GM18951 (cell line): ENCODE results near the gene DDAH1.
"Not testable (repeated sequence)": the region's sequence is repeated elsewhere in the genome, so short reads cannot be mapped to it uniquely, and the experiment has no call there.

Experiments used
- POLR2A ChIP-seq: IDR thresholded peaks from 4 replicates; pipeline ENCODE4 v1.6.1; 2011; ENCODE audit warnings: mild to moderate bottlenecking; ENCODE audit not compliant: insufficient read length, insufficient read depth; ENCODE audit errors: extremely low read depth
- in situ Hi-C: fragments of 300-500 bp; cut with MboI; formaldehyde crosslinking; loops from one replicate; pipeline ENCODE4 v1.12.0; 2022; ENCODE audit warnings: low sequenced_read_pairs, mixed read lengths, inconsistent platforms; ENCODE audit not compliant: unreplicated experiment

DDAH1 gene

GRCh38 chr1:85465099-85465785 is at the start of gene DDAH1:
TSS of gene DDAH1 (minus strand) at chr1:85465159. CDS start at chr1:85465045, 114 bp downstream.
- in situ Hi-C loops: no loop called here
- no peak for TF ChIP-seq POLR2A

GRCh38 chr1:85513998-85514397 is 49.0 kb upstream of the DDAH1 start:
- in situ Hi-C loops: not testable (repeated sequence)

- TF ChIP-seq POLR2A: no peak
These were observed 39.5 kb upstream of the DDAH1 start for GRCh38 chr1:85504417-85504816.

GRCh38 chr1:85502625-85503083 is 37.7 kb upstream of the DDAH1 start:
- no peak for TF ChIP-seq POLR2A
- in situ Hi-C loops: no loop called here

More at GRCh38 chr1:85504417-85504816, 39.5 kb upstream of the DDAH1 start:
- in situ Hi-C loops: no loop called here

GRCh38 chr1:85502171-85502570 is 37.2 kb upstream of the DDAH1 start:
- in situ Hi-C loops: no loop called here
- TF ChIP-seq POLR2A: no peak

- no peak for TF ChIP-seq POLR2A
- in situ Hi-C loops: no loop called here
These were observed 36.5 kb upstream of the DDAH1 start for GRCh38 chr1:85501355-85501898.

- in situ Hi-C loops: no loop called here
- no peak for TF ChIP-seq POLR2A
These were observed 32.1 kb upstream of the DDAH1 start for GRCh38 chr1:85496941-85497582.

- no peak for TF ChIP-seq POLR2A
- in situ Hi-C loops: no loop called here
These were observed 30.6 kb upstream of the DDAH1 start for GRCh38 chr1:85495556-85495955.

- in situ Hi-C loops: no loop called here
- TF ChIP-seq POLR2A: no peak
These were observed 29.9 kb upstream of the DDAH1 start for GRCh38 chr1:85494904-85495266.

GRCh38 chr1:85494074-85494903 is 29.3 kb upstream of the DDAH1 start:
- in situ Hi-C loops: no loop called here
- TF ChIP-seq POLR2A: no peak

- TF ChIP-seq POLR2A: no peak
- in situ Hi-C loops: no loop called here
These were observed 25.5 kb upstream of the DDAH1 start for GRCh38 chr1:85490270-85490985.

- TF ChIP-seq POLR2A: no peak
- in situ Hi-C loops: no loop called here
These were observed 23.2 kb upstream of the DDAH1 start for GRCh38 chr1:85488126-85488525.

- in situ Hi-C loops: no loop called here
- no peak for TF ChIP-seq POLR2A
These were observed 20.6 kb upstream of the DDAH1 start for GRCh38 chr1:85485516-85485915.

GRCh38 chr1:85484716-85485115 is 19.8 kb upstream of the DDAH1 start:
- in situ Hi-C loops: no loop called here
- no peak for TF ChIP-seq POLR2A
